ENCODE results near the gene TMEM229B.

TMEM229B gene

GRCh38 chr14:67515386-67516079 lies 27.0 kb upstream of the TMEM229B start:
- ATAC-seq (ENCODE audit: insufficient read depth, low read depth) (peak; percentile 71), DNase-seq (peak; percentile 51)
- H3K27ac ChIP-seq (ENCODE audit: low read length), result no peak overlapping the region
- H3K9me3 ChIP-seq (ENCODE audit: insufficient read depth, low read length, severe bottlenecking), result no peaks in the 10 kb centered on the region
- peaks cover 6% of the 10 kb centered on the region for H4K20me1 ChIP-seq (ENCODE audit: insufficient read depth, low read length)
- H3K4me3 ChIP-seq (ENCODE audit: low read depth in 1 of 2, low read length in 2 of 2), result peak overlapping the region; percentile 26 to 70; a peak in 3 of 4 replicates
- peak overlapping the region; percentile 58; the same call in 1 of the 2 replicates for H3K9ac ChIP-seq (ENCODE audit: low read depth, low read length)
- peak overlapping the region; percentile 74 for H2AFZ ChIP-seq (ENCODE audit: low read depth, low read length)
- no peak for TF ChIP-seq CTCF (IDR thresholded peaks at IDR 0.05; ENCODE audit: borderline replicate concordance, extremely low read depth, low read length, poor library complexity, severe bottlenecking)
- peak; percentile 83 for TF ChIP-seq EZH2 (IDR thresholded peaks at IDR 0.05; ENCODE audit: borderline replicate concordance, low read depth, low read length, severe bottlenecking)
- no peaks in the 10 kb centered on the region for H3K79me2 ChIP-seq (ENCODE audit: insufficient read depth, low read length)
- H3K27me3 ChIP-seq (ENCODE audit: insufficient read depth, low read length, poor library complexity), result peaks cover 78% of the 10 kb centered on the region
- peak overlapping the region; percentile 90 for H3K4me2 ChIP-seq (ENCODE audit: insufficient read depth, low read length)
- H3K4me1 ChIP-seq (ENCODE audit: insufficient read depth, low read length), result peaks cover 16% of the 10 kb centered on the region
- H3K36me3 ChIP-seq (ENCODE audit: insufficient read depth, low read length), result no peaks in the 10 kb centered on the region

- Histone ChIP-seq H3K4me2 (ENCODE audit: insufficient read depth, low read length) (peak overlapping the region; percentile 90), H3K9ac (ENCODE audit: low read depth, low read length) (peak overlapping the region; percentile 58), H3K4me1 (ENCODE audit: insufficient read depth, low read length) (peaks cover 16% of the 10 kb centered on the region), H3K27ac (ENCODE audit: low read length) (no peak overlapping the region), H3K9me3 (ENCODE audit: insufficient read depth, low read length, severe bottlenecking) (no peaks in the 10 kb centered on the region), H3K36me3 (ENCODE audit: insufficient read depth, low read length) (no peaks in the 10 kb centered on the region), H3K27me3 (ENCODE audit: insufficient read depth, low read length, poor library complexity) (peaks cover 78% of the 10 kb centered on the region), H2AFZ (ENCODE audit: low read depth, low read length) (peak overlapping the region; percentile 74), H3K4me3 (ENCODE audit: low read depth in 1 of 2, low read length in 2 of 2) (peak overlapping the region; percentile 53 to 70; a peak in 3 of 4 replicates), H3K79me2 (ENCODE audit: insufficient read depth, low read length) (no peaks in the 10 kb centered on the region), H4K20me1 (ENCODE audit: insufficient read depth, low read length) (peaks cover 6% of the 10 kb centered on the region)
- peak; percentile 75 for ATAC-seq (ENCODE audit: insufficient read depth, low read depth)
- peak; percentile 70 for DNase-seq
- TF ChIP-seq EZH2 (IDR thresholded peaks at IDR 0.05; ENCODE audit: borderline replicate concordance, low read depth, low read length, severe bottlenecking), result peak; percentile 80
- TF ChIP-seq CTCF (IDR thresholded peaks at IDR 0.05; ENCODE audit: borderline replicate concordance, extremely low read depth, low read length, poor library complexity, severe bottlenecking), result no peak
Observed at GRCh38 chr14:67514650-67515385, 26.3 kb upstream of the TMEM229B start.

GRCh38 chr14:67514203-67514607 lies 25.7 kb upstream of the TMEM229B start:
- no peak for DNase-seq
- peak overlapping the region in 1 of 2 experiments; percentile 70; a peak in 2 of 4 replicates for H3K4me3 ChIP-seq (ENCODE audit: low read depth in 1 of 2, low read length in 2 of 2)

More at GRCh38 chr14:67514203-67514607, 25.7 kb upstream of the TMEM229B start:
- Histone ChIP-seq H3K27ac (ENCODE audit: low read length) (no peak overlapping the region), H4K20me1 (ENCODE audit: insufficient read depth, low read length) (peaks cover 6% of the 10 kb centered on the region), H3K79me2 (ENCODE audit: insufficient read depth, low read length) (no peaks in the 10 kb centered on the region), H3K9ac (ENCODE audit: low read depth, low read length) (no peak overlapping the region; the same call in 1 of the 2 replicates), H3K27me3 (ENCODE audit: insufficient read depth, low read length, poor library complexity) (peaks cover 75% of the 10 kb centered on the region), H3K4me1 (ENCODE audit: insufficient read depth, low read length) (peaks cover 16% of the 10 kb centered on the region), H3K9me3 (ENCODE audit: insufficient read depth, low read length, severe bottlenecking) (no peaks in the 10 kb centered on the region), H3K4me2 (ENCODE audit: insufficient read depth, low read length) (peak overlapping the region; percentile 90), H3K36me3 (ENCODE audit: insufficient read depth, low read length) (no peaks in the 10 kb centered on the region), H2AFZ (ENCODE audit: low read depth, low read length) (no peak overlapping the region)
- TF ChIP-seq EZH2 (IDR thresholded peaks at IDR 0.05; ENCODE audit: borderline replicate concordance, low read depth, low read length, severe bottlenecking) (no peak), CTCF (IDR thresholded peaks at IDR 0.05; ENCODE audit: borderline replicate concordance, extremely low read depth, low read length, poor library complexity, severe bottlenecking) (no peak)
- no peak for ATAC-seq (ENCODE audit: insufficient read depth, low read depth)

Measured in DND-41 (cell line).